ENCODE measurements around the gene CFAP251. TPM values are rescaled to one million over a fixed set of nuclear protein-coding genes. Genes with fewer than 3 reads are reported as not detected.

CFAP251 gene
- polyA plus RNA-seq, 1 donor from 2014 or later = 4.0 TPM

GRCh38 chr12:121969726-121970125 lies 51.3 kb downstream of the CFAP251 start:
- Histone ChIP-seq H3K36me3 (ENCODE audit: insufficient read depth, low read length) (no peaks in the 10 kb centered on the region), H3K4me2 (ENCODE audit: low read length) (no peak overlapping the region), H2AFZ (ENCODE audit: low read depth, low read length) (no peak overlapping the region), H3K9me3 (ENCODE audit: low read length) (no peaks in the 10 kb centered on the region), H4K20me1 (ENCODE audit: insufficient read depth) (no peaks in the 10 kb centered on the region), H3K27me3 (ENCODE audit: insufficient read depth, low read depth, low read length) (no peaks in the 10 kb centered on the region), H3K9ac (ENCODE audit: low read length) (no peak overlapping the region), H3K4me3 (ENCODE audit: low read length) (no peak overlapping the region), H3K9me2 (ENCODE audit: insufficient read depth, low read length) (no peaks in the 10 kb centered on the region), H3K79me2 (replicated peaks; ENCODE audit: insufficient read depth, low read length) (no peaks in the 10 kb centered on the region), H3K27ac (ENCODE audit: low read length) (no peak overlapping the region), H3F3A (ENCODE audit: insufficient read depth, low read length, poor library complexity, severe bottlenecking) (no peaks in the 10 kb centered on the region)
- TF ChIP-seq SMC3 (conservative IDR thresholded peaks at IDR 0.05; ENCODE audit: poor library complexity) (no peak), TAF1 (IDR thresholded peaks at IDR 0.05; ENCODE audit: low read depth) (no peak), RAD21 (conservative IDR thresholded peaks at IDR 0.05) (no peak), MXI1 (conservative IDR thresholded peaks at IDR 0.05; ENCODE audit: poor library complexity, severe bottlenecking) (no peak), POLR2AphosphoS5 (IDR thresholded peaks at IDR 0.05) (no peak)
- TF ChIP-seq, protein P1, sequence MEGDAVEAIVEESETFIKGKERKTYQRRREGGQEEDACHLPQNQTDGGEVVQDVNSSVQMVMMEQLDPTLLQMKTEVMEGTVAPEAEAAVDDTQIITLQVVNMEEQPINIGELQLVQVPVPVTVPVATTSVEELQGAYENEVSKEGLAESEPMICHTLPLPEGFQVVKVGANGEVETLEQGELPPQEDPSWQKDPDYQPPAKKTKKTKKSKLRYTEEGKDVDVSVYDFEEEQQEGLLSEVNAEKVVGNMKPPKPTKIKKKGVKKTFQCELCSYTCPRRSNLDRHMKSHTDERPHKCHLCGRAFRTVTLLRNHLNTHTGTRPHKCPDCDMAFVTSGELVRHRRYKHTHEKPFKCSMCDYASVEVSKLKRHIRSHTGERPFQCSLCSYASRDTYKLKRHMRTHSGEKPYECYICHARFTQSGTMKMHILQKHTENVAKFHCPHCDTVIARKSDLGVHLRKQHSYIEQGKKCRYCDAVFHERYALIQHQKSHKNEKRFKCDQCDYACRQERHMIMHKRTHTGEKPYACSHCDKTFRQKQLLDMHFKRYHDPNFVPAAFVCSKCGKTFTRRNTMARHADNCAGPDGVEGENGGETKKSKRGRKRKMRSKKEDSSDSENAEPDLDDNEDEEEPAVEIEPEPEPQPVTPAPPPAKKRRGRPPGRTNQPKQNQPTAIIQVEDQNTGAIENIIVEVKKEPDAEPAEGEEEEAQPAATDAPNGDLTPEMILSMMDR (IDR thresholded peaks at IDR 0.05; ENCODE audit: poor library complexity, severe bottlenecking) = no peak
- TF ChIP-seq, protein P2, sequence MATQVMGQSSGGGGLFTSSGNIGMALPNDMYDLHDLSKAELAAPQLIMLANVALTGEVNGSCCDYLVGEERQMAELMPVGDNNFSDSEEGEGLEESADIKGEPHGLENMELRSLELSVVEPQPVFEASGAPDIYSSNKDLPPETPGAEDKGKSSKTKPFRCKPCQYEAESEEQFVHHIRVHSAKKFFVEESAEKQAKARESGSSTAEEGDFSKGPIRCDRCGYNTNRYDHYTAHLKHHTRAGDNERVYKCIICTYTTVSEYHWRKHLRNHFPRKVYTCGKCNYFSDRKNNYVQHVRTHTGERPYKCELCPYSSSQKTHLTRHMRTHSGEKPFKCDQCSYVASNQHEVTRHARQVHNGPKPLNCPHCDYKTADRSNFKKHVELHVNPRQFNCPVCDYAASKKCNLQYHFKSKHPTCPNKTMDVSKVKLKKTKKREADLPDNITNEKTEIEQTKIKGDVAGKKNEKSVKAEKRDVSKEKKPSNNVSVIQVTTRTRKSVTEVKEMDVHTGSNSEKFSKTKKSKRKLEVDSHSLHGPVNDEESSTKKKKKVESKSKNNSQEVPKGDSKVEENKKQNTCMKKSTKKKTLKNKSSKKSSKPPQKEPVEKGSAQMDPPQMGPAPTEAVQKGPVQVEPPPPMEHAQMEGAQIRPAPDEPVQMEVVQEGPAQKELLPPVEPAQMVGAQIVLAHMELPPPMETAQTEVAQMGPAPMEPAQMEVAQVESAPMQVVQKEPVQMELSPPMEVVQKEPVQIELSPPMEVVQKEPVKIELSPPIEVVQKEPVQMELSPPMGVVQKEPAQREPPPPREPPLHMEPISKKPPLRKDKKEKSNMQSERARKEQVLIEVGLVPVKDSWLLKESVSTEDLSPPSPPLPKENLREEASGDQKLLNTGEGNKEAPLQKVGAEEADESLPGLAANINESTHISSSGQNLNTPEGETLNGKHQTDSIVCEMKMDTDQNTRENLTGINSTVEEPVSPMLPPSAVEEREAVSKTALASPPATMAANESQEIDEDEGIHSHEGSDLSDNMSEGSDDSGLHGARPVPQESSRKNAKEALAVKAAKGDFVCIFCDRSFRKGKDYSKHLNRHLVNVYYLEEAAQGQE (IDR thresholded peaks at IDR 0.05; ENCODE audit: borderline replicate concordance) = no peak

GRCh38 chr12:121970581-121971300 lies 52.3 kb downstream of the CFAP251 start:
- Histone ChIP-seq H3K4me3 (ENCODE audit: low read length) (no peak overlapping the region), H3K9ac (ENCODE audit: low read length) (no peak overlapping the region), H3K27me3 (ENCODE audit: insufficient read depth, low read depth, low read length) (no peaks in the 10 kb centered on the region), H3K79me2 (replicated peaks; ENCODE audit: insufficient read depth, low read length) (no peaks in the 10 kb centered on the region), H3K4me2 (ENCODE audit: low read length) (no peak overlapping the region), H3K27ac (ENCODE audit: low read length) (no peak overlapping the region), H3K9me3 (ENCODE audit: low read length) (no peaks in the 10 kb centered on the region), H3K36me3 (ENCODE audit: insufficient read depth, low read length) (no peaks in the 10 kb centered on the region), H4K20me1 (ENCODE audit: insufficient read depth) (no peaks in the 10 kb centered on the region), H3F3A (ENCODE audit: insufficient read depth, low read length, poor library complexity, severe bottlenecking) (no peaks in the 10 kb centered on the region), H2AFZ (ENCODE audit: low read depth, low read length) (no peak overlapping the region), H3K9me2 (ENCODE audit: insufficient read depth, low read length) (no peaks in the 10 kb centered on the region)
- TF ChIP-seq TAF1 (IDR thresholded peaks at IDR 0.05; ENCODE audit: low read depth) (no peak), POLR2AphosphoS5 (IDR thresholded peaks at IDR 0.05) (no peak), MXI1 (conservative IDR thresholded peaks at IDR 0.05; ENCODE audit: poor library complexity, severe bottlenecking) (no peak), EP300 (conservative IDR thresholded peaks at IDR 0.05; ENCODE audit: poor library complexity, severe bottlenecking) (no peak)
- TF ChIP-seq, protein P1 (IDR thresholded peaks at IDR 0.05; ENCODE audit: poor library complexity, severe bottlenecking) = no peak
